Spleen (tissue), 7 donors: ENCODE results near the gene FCHO1.

ENCODE experiments used
- CTCF ChIP-seq, 11 experiments: fragments of 200-600 bp in 7 of 11; fragments of 450-650 bp in 4 of 11; sonication (generic) in 4 of 11; IDR thresholded peaks in 8 of 11; conservative IDR thresholded peaks in 3 of 11; 1 replicate in 7 of 11; 2 replicates in 4 of 11; pipeline versions ENCODE4 v1.4.0 to v1.8.0; 2016 to 2021; ENCODE audit warnings: antibody characterized with exemption in 11 of 11, inconsistent platforms in 4 of 11, mild to moderate bottlenecking in 1 of 11
- POLR2A ChIP-seq, 3 donors: fragments of 450-650 bp; IDR thresholded peaks; one replicate each; pipeline ENCODE4 v1.5.1; 2017; ENCODE audit warnings: antibody characterized with exemption in 3 of 3, mild to moderate bottlenecking in 1 of 3
- donor health status: DM: no; HTN: no; CAD: no; lungs with moderate emphysema.
- donor health status: DM: no; HTN: no; CAD: no.
- donor health status: DM: no; HTN: no; CAD: no.

GRCh38 chr19:17812099-17812498, 60.8 kb downstream of the FCHO1 start:
- no peak for TF ChIP-seq POLR2A (IDR thresholded peaks at IDR 0.05)
- TF ChIP-seq CTCF (IDR thresholded peaks at IDR 0.05 in 8 of 11, conservative IDR thresholded peaks at IDR 0.05 in 3 of 11), result no peak
